Measurements from ENCODE around the gene MGME1. TPM values are rescaled to one million over a fixed set of nuclear protein-coding genes. Genes with fewer than 3 reads are reported as not detected.
A peak's percentile ranks its signal among the peaks of the same experiment; 100 is the strongest.

MGME1 gene
- total and polyA plus RNA-seq, 2 of the 13 experiments (the other 11 are each of a cell fraction or from before 2014, with no cell fraction given) = 36.7 to 66.6 TPM

GRCh38 chr20:17969884-17970409 lies 1.1 kb downstream of the MGME1 start (continued):
- TF ChIP-seq MXD4 (CRISPR knock-in tag; IDR thresholded peaks at IDR 0.05) (no peak), STAT6 (CRISPR knock-in tag; IDR thresholded peaks at IDR 0.05; ENCODE audit: borderline replicate concordance) (no peak), GABPA (IDR thresholded peaks at IDR 0.05; ENCODE audit: low read depth, low read length) (no peak), GABPA (CRISPR knock-in tag; IDR thresholded peaks at IDR 0.05; ENCODE audit: low read depth) (peak; percentile 70), ZNF816 (CRISPR knock-in tag; IDR thresholded peaks at IDR 0.05; ENCODE audit: borderline replicate concordance) (peak; percentile 87; the same call in 1 of the 2 replicates), ZNF710 (CRISPR knock-in tag; IDR thresholded peaks at IDR 0.05; ENCODE audit: borderline replicate concordance) (no peak), MAZ (IDR thresholded peaks at IDR 0.05; ENCODE audit: borderline replicate concordance, low read depth, low read length) (no peak), MAZ (CRISPR knock-in tag; IDR thresholded peaks at IDR 0.05; ENCODE audit: low read depth) (no peak), THYN1 (CRISPR knock-in tag; IDR thresholded peaks at IDR 0.05; ENCODE audit: borderline replicate concordance, low read depth) (no peak), BORCS8-MEF2B (CRISPR knock-in tag; IDR thresholded peaks at IDR 0.05) (no peak), ZFP62 (CRISPR knock-in tag; IDR thresholded peaks at IDR 0.05) (no peak), ZFP82 (CRISPR knock-in tag; IDR thresholded peaks at IDR 0.05; ENCODE audit: borderline replicate concordance) (peak; percentile 83; the same call in 1 of the 2 replicates), ZNF136 (CRISPR knock-in tag; IDR thresholded peaks at IDR 0.05; ENCODE audit: low read depth) (no peak), ZFP36L2 (CRISPR knock-in tag; IDR thresholded peaks at IDR 0.05) (peak; percentile 15; the same call in 1 of the 2 replicates), PHB2 (IDR thresholded peaks at IDR 0.05; ENCODE audit: partially characterized antibody) (no peak), KLF11 (CRISPR knock-in tag; IDR thresholded peaks at IDR 0.05) (no peak), ZNF326 (CRISPR knock-in tag; IDR thresholded peaks at IDR 0.05; ENCODE audit: borderline replicate concordance) (no peak), SRSF9 (IDR thresholded peaks at IDR 0.05; ENCODE audit: borderline replicate concordance, insufficient read depth, low read depth, low read length, poor library complexity, severe bottlenecking) (no peak), SOX5 (CRISPR knock-in tag; IDR thresholded peaks at IDR 0.05; ENCODE audit: borderline replicate concordance) (no peak), CHD2 (IDR thresholded peaks at IDR 0.05; ENCODE audit: low read depth, low read length) (no peak), TBX2 (CRISPR knock-in tag; IDR thresholded peaks at IDR 0.05; ENCODE audit: borderline replicate concordance) (no peak), TARDBP (CRISPR knock-in tag; IDR thresholded peaks at IDR 0.05) (no peak), ZBTB38 (CRISPR knock-in tag; IDR thresholded peaks at IDR 0.05) (no peak), ZSCAN20 (CRISPR knock-in tag; IDR thresholded peaks at IDR 0.05; ENCODE audit: borderline replicate concordance) (no peak)
- TF ChIP-seq, protein P1, sequence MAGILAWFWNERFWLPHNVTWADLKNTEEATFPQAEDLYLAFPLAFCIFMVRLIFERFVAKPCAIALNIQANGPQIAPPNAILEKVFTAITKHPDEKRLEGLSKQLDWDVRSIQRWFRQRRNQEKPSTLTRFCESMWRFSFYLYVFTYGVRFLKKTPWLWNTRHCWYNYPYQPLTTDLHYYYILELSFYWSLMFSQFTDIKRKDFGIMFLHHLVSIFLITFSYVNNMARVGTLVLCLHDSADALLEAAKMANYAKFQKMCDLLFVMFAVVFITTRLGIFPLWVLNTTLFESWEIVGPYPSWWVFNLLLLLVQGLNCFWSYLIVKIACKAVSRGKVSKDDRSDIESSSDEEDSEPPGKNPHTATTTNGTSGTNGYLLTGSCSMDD (CRISPR knock-in tag; IDR thresholded peaks at IDR 0.05) = no peak
- TF ChIP-seq, protein P2, sequence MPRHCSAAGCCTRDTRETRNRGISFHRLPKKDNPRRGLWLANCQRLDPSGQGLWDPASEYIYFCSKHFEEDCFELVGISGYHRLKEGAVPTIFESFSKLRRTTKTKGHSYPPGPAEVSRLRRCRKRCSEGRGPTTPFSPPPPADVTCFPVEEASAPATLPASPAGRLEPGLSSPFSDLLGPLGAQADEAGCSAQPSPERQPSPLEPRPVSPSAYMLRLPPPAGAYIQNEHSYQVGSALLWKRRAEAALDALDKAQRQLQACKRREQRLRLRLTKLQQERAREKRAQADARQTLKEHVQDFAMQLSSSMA (CRISPR knock-in tag; IDR thresholded peaks at IDR 0.05) = no peak

Data from HepG2 (cell line).